Transverse colon (tissue), 4 donors: ENCODE results near the gene TUBG2. TPM values are rescaled to one million over a fixed set of nuclear protein-coding genes. Genes with fewer than 3 reads are reported as not detected.
"Not testable (repeated sequence)": the region's sequence is repeated elsewhere in the genome, so short reads cannot be mapped to it uniquely, and the experiment has no call there.

Source experiments
- DNase-seq: peaks from one replicate; pipeline ENCODE4 v3.0.0-alpha.2; 2019
- H3K27ac ChIP-seq, 4 donors: fragments of 200-600 bp; sonication (generic); 2 replicates each; pipeline ENCODE4 v1.5.1; 2016 to 2018; ENCODE audit warnings: inconsistent platforms in 4 of 4
- H3K27me3 ChIP-seq: fragments of 200-600 bp; sonication (generic); 2 replicates; pipeline ENCODE4 v1.5.1; 2017; ENCODE audit warnings: inconsistent platforms
- H3K36me3 ChIP-seq, 4 donors: fragments of 200-600 bp; sonication (generic); 2 replicates each; pipeline ENCODE4 v1.5.1; 2017 to 2019; ENCODE audit warnings: inconsistent platforms in 4 of 4
- H3K4me1 ChIP-seq, 4 donors: fragments of 200-600 bp; sonication (generic); 2 replicates each; pipeline ENCODE4 v1.5.1; 2017 to 2020; ENCODE audit warnings: inconsistent platforms in 4 of 4
- H3K4me3 ChIP-seq, 4 donors: fragments of 200-600 bp; sonication (generic); 1 replicate in 1 of 4; 2 replicates in 3 of 4; pipeline versions ENCODE4 v1.5.1 to v1.6.1; 2017 to 2019; ENCODE audit warnings: inconsistent platforms in 4 of 4
- H3K9me3 ChIP-seq, 2 donors: fragments of 200-600 bp; sonication (generic); 2 replicates each; pipeline ENCODE4 v1.5.1; 2017 to 2019; ENCODE audit warnings: inconsistent platforms in 2 of 2
- EP300 ChIP-seq: sonication (generic); formaldehyde crosslinking; IDR thresholded peaks from one replicate; pipeline ENCODE4 v1.6.1; 2017; ENCODE audit warnings: antibody characterized with exemption, low read depth
- POLR2A ChIP-seq: fragments of 450-650 bp; IDR thresholded peaks from one replicate; pipeline ENCODE4 v1.6.1; 2016; ENCODE audit warnings: antibody characterized with exemption, mild to moderate bottlenecking, moderate library complexity
- POLR2AphosphoS5 ChIP-seq, 3 donors: sonication (generic); formaldehyde crosslinking; IDR thresholded peaks; one replicate each; pipeline ENCODE4 v1.6.1; 2016; ENCODE audit warnings: antibody characterized with exemption in 3 of 3
- WGBS, 2 donors: methylation state at CpG; one replicate each; pipeline ENCODE4 v1.1.5; 2018; ENCODE audit warnings: low coverage in 1 of 2; 5-methylcytosine and 5-hydroxymethylcytosine counted together
- in situ Hi-C, 4 donors: fragments of 200-750 bp; cut with MboI; loops; one replicate each; pipeline versions ENCODE4 v1.15.0 to v1.15.1; 2017; ENCODE audit warnings: low sequenced_read_pairs in 3 of 4, low pct_ligation_motif_present in 1 of 4, low pct_unique_long_range_greater_than_20kb in 1 of 4
- intact Hi-C: fragments of 100-400 bp; cut with DNase I; formaldehyde crosslinking; loops from one replicate; pipeline ENCODE4 v1.15.1; 2023; ENCODE audit warnings: low total_unique reads
- total RNA-seq, 4 donors: library from RNA; depleted of rRNA; stranded (reverse); fragments of >200 nt; gene quantifications; one replicate each; pipeline ENCODE4 v1.1.0, GENCODE V29; 2016
- TF ChIP-seq, protein P1 (sequence below), 5 experiments: fragments of 200-600 bp in 3 of 5; fragments of 450-650 bp in 2 of 5; sonication (generic) in 3 of 5; IDR thresholded peaks; 1 replicate in 2 of 5; 2 replicates in 3 of 5; pipeline ENCODE4 v1.5.1; 2016 to 2017; ENCODE audit warnings: antibody characterized with exemption in 5 of 5, inconsistent platforms in 3 of 5, mild to moderate bottlenecking in 2 of 5, moderate library complexity in 1 of 5

Gene TUBG2
- total RNA-seq, 4 donors from 2014 or later = 9.6 to 53.1 (median 26.7) TPM

- no peaks in the 10 kb centered on the region for H3K9me3 ChIP-seq
- in situ Hi-C loops (no loop called here), intact Hi-C loops (loop anchor here (5.0 kb wide), 1 partner anchor 1689 kb away; the partner anchor contains the start of gene RUNDC3A)
- peaks cover 0 to 20% (median 4%) of the 10 kb centered on the region in 4 donors for H3K36me3 ChIP-seq
- WGBS, 2 donors = 66 to 100% methylated on average over 1 to 4 of the region's 4 CpGs
- DNase-seq = peak; percentile 20
- H3K27me3 ChIP-seq = no peaks in the 10 kb centered on the region
- no peak overlapping the region for H3K4me3 ChIP-seq
- peak overlapping the region in 2 of 4 donors; percentile 42 to 59 for H3K27ac ChIP-seq
- TF ChIP-seq POLR2A (no peak), POLR2AphosphoS5 (IDR thresholded peaks at IDR 0.05) (peak in 1 of 3 donors; percentile 25)
- H3K4me1 ChIP-seq = peaks cover 0 to 12% (median 2%) of the 10 kb centered on the region in 4 donors
These were observed 41.1 kb upstream of the TUBG2 start for GRCh38 chr17:42617956-42618431.

- no peaks in the 10 kb centered on the region for H3K9me3 ChIP-seq
- WGBS, 2 donors = 28 to 33% methylated on average over 5 to 9 of the region's 9 CpGs
- H3K27me3 ChIP-seq = no peaks in the 10 kb centered on the region
- peak; percentile 73 for DNase-seq
- peaks cover 0 to 18% (median 1%) of the 10 kb centered on the region in 4 donors for H3K36me3 ChIP-seq
- in situ Hi-C loops (no loop called here), intact Hi-C loops (loop anchor here (5.0 kb wide), 1 partner anchor 1689 kb away; the partner anchor contains the start of gene RUNDC3A)
- peaks cover 0 to 12% (median 2%) of the 10 kb centered on the region in 4 donors for H3K4me1 ChIP-seq
- no peak overlapping the region for H3K4me3 ChIP-seq
- peak overlapping the region in 2 of 4 donors; percentile 42 to 59 for H3K27ac ChIP-seq
- peak in 1 of 3 donors; percentile 65 for TF ChIP-seq POLR2AphosphoS5 (IDR thresholded peaks at IDR 0.05)
- TF ChIP-seq, protein P1, sequence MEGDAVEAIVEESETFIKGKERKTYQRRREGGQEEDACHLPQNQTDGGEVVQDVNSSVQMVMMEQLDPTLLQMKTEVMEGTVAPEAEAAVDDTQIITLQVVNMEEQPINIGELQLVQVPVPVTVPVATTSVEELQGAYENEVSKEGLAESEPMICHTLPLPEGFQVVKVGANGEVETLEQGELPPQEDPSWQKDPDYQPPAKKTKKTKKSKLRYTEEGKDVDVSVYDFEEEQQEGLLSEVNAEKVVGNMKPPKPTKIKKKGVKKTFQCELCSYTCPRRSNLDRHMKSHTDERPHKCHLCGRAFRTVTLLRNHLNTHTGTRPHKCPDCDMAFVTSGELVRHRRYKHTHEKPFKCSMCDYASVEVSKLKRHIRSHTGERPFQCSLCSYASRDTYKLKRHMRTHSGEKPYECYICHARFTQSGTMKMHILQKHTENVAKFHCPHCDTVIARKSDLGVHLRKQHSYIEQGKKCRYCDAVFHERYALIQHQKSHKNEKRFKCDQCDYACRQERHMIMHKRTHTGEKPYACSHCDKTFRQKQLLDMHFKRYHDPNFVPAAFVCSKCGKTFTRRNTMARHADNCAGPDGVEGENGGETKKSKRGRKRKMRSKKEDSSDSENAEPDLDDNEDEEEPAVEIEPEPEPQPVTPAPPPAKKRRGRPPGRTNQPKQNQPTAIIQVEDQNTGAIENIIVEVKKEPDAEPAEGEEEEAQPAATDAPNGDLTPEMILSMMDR (IDR thresholded peaks at IDR 0.05) = peak in 3 of 5 experiments; percentile 12 to 35 (median 25)
- TF ChIP-seq EP300 = no peak
- TF ChIP-seq POLR2A = no peak
These were observed 40.5 kb upstream of the TUBG2 start for GRCh38 chr17:42618442-42619150.

- H3K27ac ChIP-seq, H3K36me3 ChIP-seq, H3K9me3 ChIP-seq, DNase-seq, in situ Hi-C loops, H3K27me3 ChIP-seq, intact Hi-C loops, H3K4me3 ChIP-seq: not testable (repeated sequence)
- WGBS, 2 donors = 88 to 100% methylated on average over 1 to 3 of the region's 3 CpGs
- peaks cover 0 to 12% (median 2%) of the 10 kb centered on the region in 4 donors for H3K4me1 ChIP-seq
These were observed 37.1 kb upstream of the TUBG2 start for GRCh38 chr17:42621987-42622386.

DNA sequence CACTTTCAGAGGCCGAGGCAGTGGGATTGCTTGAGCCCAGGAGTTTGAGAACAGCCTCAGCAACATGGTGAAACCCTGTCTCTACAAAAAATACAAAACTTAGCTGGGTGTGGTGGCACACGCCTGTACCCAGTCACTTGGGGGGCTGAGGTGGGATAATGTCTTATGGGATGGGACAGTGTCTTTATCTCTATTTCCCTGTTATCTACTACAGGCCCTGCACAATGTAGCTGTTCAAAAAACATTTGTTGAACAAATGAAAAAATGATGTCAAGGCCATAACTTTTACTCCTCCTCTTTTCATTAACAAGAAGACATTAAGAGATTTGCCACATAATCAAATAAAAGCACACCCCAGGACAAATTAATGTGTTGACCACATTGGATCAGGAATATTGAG lies 35.8 kb upstream of the TUBG2 start:
- TF ChIP-seq POLR2AphosphoS5 (IDR thresholded peaks at IDR 0.05) (no peak), EP300 (no peak), POLR2A (no peak)
- TF ChIP-seq, protein P1 (IDR thresholded peaks at IDR 0.05) = no peak
- WGBS, 2 donors = 83 to 100% methylated on average over 1 to 2 of the region's 2 CpGs
- Histone ChIP-seq H3K9me3 (no peaks in the 10 kb centered on the region), H3K27ac (no peak overlapping the region), H3K27me3 (no peaks in the 10 kb centered on the region), H3K36me3 (no peaks in the 10 kb centered on the region), H3K4me1 (peaks cover 0 to 8% (median 2%) of the 10 kb centered on the region in 4 donors), H3K4me3 (no peak overlapping the region)
- intact Hi-C loops (no loop called here), in situ Hi-C loops (no loop called here)
- no peak for DNase-seq

- intact Hi-C loops = no loop called here
- in situ Hi-C loops = no loop called here
- Histone ChIP-seq H3K27ac (no peak overlapping the region), H3K36me3 (no peaks in the 10 kb centered on the region), H3K4me1 (peaks cover 0 to under 1% (median 0%) of the 10 kb centered on the region in 4 donors), H3K27me3 (no peaks in the 10 kb centered on the region), H3K9me3 (no peaks in the 10 kb centered on the region), H3K4me3 (no peak overlapping the region)
- peak; percentile 42 for DNase-seq
- 75 to 83% methylated on average over 2 to 7 of the region's 7 CpGs for WGBS, 2 donors
- TF ChIP-seq POLR2AphosphoS5 (IDR thresholded peaks at IDR 0.05) (no peak), POLR2A (no peak), EP300 (no peak)
- TF ChIP-seq, protein P1 (IDR thresholded peaks at IDR 0.05) = no peak
These were observed 35.1 kb upstream of the TUBG2 start for GRCh38 chr17:42623732-42624596.

DNA sequence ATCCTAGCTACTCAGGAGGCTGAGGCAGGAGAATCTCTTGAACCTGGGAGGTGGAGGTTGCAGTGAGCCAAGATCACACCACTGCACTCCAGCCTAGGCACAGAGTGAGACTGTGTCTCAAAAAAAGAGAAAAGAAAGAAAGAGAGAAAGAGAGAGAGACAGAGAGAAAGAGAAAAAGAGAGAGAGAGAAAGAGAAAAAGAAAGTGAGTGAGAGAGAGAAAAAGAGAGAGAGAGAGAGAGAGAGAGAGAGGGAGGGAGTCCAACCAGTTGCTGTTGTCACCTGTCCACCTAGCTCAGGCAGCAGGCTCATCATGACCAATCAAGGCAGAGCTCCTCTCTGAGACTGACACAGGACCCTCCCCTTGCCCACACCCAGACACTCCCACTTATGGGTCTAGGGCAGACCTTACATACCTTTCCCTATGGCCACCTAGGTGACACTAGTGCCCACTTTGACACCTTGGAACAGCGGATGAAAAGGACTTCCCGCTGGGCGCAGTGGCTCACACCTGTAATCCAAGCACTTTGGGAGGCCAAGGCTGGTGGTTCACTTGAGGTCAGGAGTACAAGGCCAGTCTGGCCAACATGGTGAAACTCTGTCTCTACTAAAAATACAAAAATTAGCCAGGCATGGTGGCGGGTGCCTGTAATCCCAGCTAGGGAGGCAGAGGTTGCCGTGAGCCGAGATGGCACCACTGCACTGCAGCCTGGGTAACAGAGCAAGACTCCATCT lies 31.9 kb upstream of the TUBG2 start:
- DNase-seq, H3K4me1 ChIP-seq, in situ Hi-C loops, H3K4me3 ChIP-seq, H3K36me3 ChIP-seq, intact Hi-C loops, H3K9me3 ChIP-seq, H3K27ac ChIP-seq, H3K27me3 ChIP-seq: not testable (repeated sequence)
- WGBS, 2 donors = 93% methylated on average over 6 of the region's 6 CpGs; no CpG with 5 or more reads in 1 of the 2 donors
